WTC11 (cell line): ENCODE measurements around the gene EHMT1. TPM values are rescaled to one million over a fixed set of nuclear protein-coding genes. Genes with fewer than 3 reads are reported as not detected.

ENCODE experiments used
- ATAC-seq: fragments of 200-7000 bp; cut with Tn5 transposase; 2 replicates; pipeline ENCODE4 v1.10.0; 2021; ENCODE audit warnings: mild to moderate bottlenecking, moderate library complexity
- CTCF ChIA-PET: fragments of 300-600 bp; sonication (Branson Sonifier 250); formaldehyde crosslinking; loops from one replicate; lab custom pipeline; 2021; ENCODE audit warnings: antibody characterized with exemption; lab: Charles Lee
- POLR2A ChIA-PET: fragments of 350-600 bp; sonication (Branson Sonifier 250); formaldehyde crosslinking; loops from one replicate; lab custom pipeline; 2021; ENCODE audit warnings: antibody characterized with exemption; lab: Charles Lee
- DNase-seq: peaks from one replicate; pipeline ENCODE4 v3.0.0; 2021; ENCODE audit warnings: low spot score
- H3K27ac Mint-ChIP-seq: 2 replicates; pipeline ENCODE4 v1.8.0; 2021; ENCODE audit warnings: mixed read lengths
- H3K27me3 Mint-ChIP-seq: 2 replicates; pipeline ENCODE4 v1.8.0; 2021; ENCODE audit warnings: low read depth, mild to moderate bottlenecking, moderate library complexity, mixed read lengths
- H3K36me3 Mint-ChIP-seq: 2 replicates; pipeline ENCODE4 v1.8.0; 2021; ENCODE audit warnings: mixed read lengths
- H3K4me1 Mint-ChIP-seq: 2 replicates; pipeline ENCODE4 v1.8.0; 2022; ENCODE audit warnings: mixed read lengths
- H3K4me3 Mint-ChIP-seq: 2 replicates; pipeline ENCODE4 v1.8.0; 2021; ENCODE audit warnings: mild to moderate bottlenecking, moderate library complexity, mixed read lengths
- H3K9me3 Mint-ChIP-seq: 2 replicates; pipeline ENCODE4 v1.8.0; 2021; ENCODE audit warnings: mixed read lengths
- AR ChIP-seq: fragments of 250-450 bp; sonication (Bioruptor Pico); IDR thresholded peaks from 2 replicates; pipeline ENCODE4 v1.9.0; 2021; ENCODE audit warnings: mild to moderate bottlenecking
- ATF2 ChIP-seq: sonication (generic); formaldehyde crosslinking; IDR thresholded peaks from 2 replicates; pipeline ENCODE4 v1.8.1; 2022; ENCODE audit warnings: low read depth, missing genetic modification reagents, borderline replicate concordance
- ELF4 ChIP-seq: sonication (generic); formaldehyde crosslinking; IDR thresholded peaks from 2 replicates; pipeline ENCODE4 v1.8.1; 2022; ENCODE audit warnings: low read depth, mild to moderate bottlenecking, moderate library complexity, missing genetic modification reagents
- EMX1 ChIP-seq: fragments of 250-450 bp; sonication (Bioruptor Pico); IDR thresholded peaks from 2 replicates; pipeline ENCODE4 v1.8.0; 2021; ENCODE audit warnings: mild to moderate bottlenecking
- IRF1 ChIP-seq: sonication (generic); formaldehyde crosslinking; IDR thresholded peaks from 2 replicates; pipeline ENCODE4 v1.8.0; 2023; ENCODE audit warnings: missing genetic modification reagents
- STAT6 ChIP-seq: sonication (generic); formaldehyde crosslinking; conservative IDR thresholded peaks from 2 replicates; pipeline ENCODE4 v1.8.1; 2023; ENCODE audit warnings: mild to moderate bottlenecking, low read depth, missing genetic modification reagents, moderate library complexity
- ZNF281 ChIP-seq: sonication (generic); formaldehyde crosslinking; IDR thresholded peaks from 2 replicates; pipeline ENCODE4 v1.8.0; 2023; ENCODE audit warnings: mild to moderate bottlenecking, missing genetic modification reagents
- ZNF416 ChIP-seq: fragments of 250-450 bp; sonication (Bioruptor Pico); IDR thresholded peaks from 2 replicates; pipeline ENCODE4 v1.9.0; 2021; ENCODE audit warnings: mild to moderate bottlenecking, inconsistent platforms
- ZSCAN18 ChIP-seq: fragments of 250-450 bp; sonication (Bioruptor Pico); IDR thresholded peaks from 2 replicates; pipeline ENCODE4 v2.1.2; 2022; ENCODE audit warnings: mild to moderate bottlenecking, moderate library complexity
- total RNA-seq: library from RNA; stranded (reverse); gene quantifications from 3 replicates; pipeline ENCODE4 v1.2.3, GENCODE V29; 2021

EHMT1 gene
- total RNA-seq, 1 experiment from 2014 or later = 170 TPM

GRCh38 chr9:137816531-137817235 lies 197.9 kb downstream of the EHMT1 start:
- Mint-ChIP-seq H3K27me3 (no peaks in the 10 kb centered on the region), H3K4me1 (no peaks in the 10 kb centered on the region), H3K36me3 (peaks cover 65% of the 10 kb centered on the region), H3K9me3 (peaks cover 6% of the 10 kb centered on the region; the same call in 1 of the 2 replicates), H3K27ac (no peak overlapping the region), H3K4me3 (no peak overlapping the region)
- ATAC-seq (no peak), DNase-seq (no peak)
- POLR2A ChIA-PET = no interaction called here
- CTCF ChIA-PET = interaction anchor here (1.4 kb wide), 1 partner anchor 8 kb away, joined by 3 read pairs; no protein-coding TSS in a partner anchor
- no peak for TF ChIP-seq ZNF416 (CRISPR knock-in tag)
- no peak for TF ChIP-seq ELF4 (CRISPR knock-in tag)
- no peak for TF ChIP-seq STAT6 (CRISPR knock-in tag)
- no peak for TF ChIP-seq ATF2 (CRISPR knock-in tag)

GRCh38 chr9:137817236-137818200 lies 198.7 kb downstream of the EHMT1 start:
- H3K27ac Mint-ChIP-seq = no peak overlapping the region
- peaks cover 13% of the 10 kb centered on the region; the same call in 1 of the 2 replicates for H3K9me3 Mint-ChIP-seq
- no peak for DNase-seq
- ChIA-PET CTCF (interaction anchor here (1.4 kb wide), 1 partner anchor 9 kb away, joined by 3 read pairs; no protein-coding TSS in a partner anchor), POLR2A (no interaction called here)
- no peak for ATAC-seq
- peaks cover 70% of the 10 kb centered on the region for H3K36me3 Mint-ChIP-seq
- no peak overlapping the region for H3K4me3 Mint-ChIP-seq
- no peaks in the 10 kb centered on the region for H3K27me3 Mint-ChIP-seq
- no peaks in the 10 kb centered on the region for H3K4me1 Mint-ChIP-seq
- TF ChIP-seq STAT6 (CRISPR knock-in tag) (no peak), IRF1 (no peak), ZSCAN18 (CRISPR knock-in tag) (no peak), ZNF281 (CRISPR knock-in tag) (no peak), EMX1 (CRISPR knock-in tag) (no peak), AR (CRISPR knock-in tag) (no peak)
